GM12864 (cell line): ENCODE results near the gene SHB.

Experiments
- DNase-seq: peaks from one replicate; pipeline ENCODE4 v3.0.0-alpha.2; 2011; ENCODE audit warnings: low read depth
- H3K4me3 ChIP-seq: 2 replicates; pipeline ENCODE4 v1.5.1; 2011; ENCODE audit warnings: mild to moderate bottlenecking, low read depth, low read length, control low read depth
- CTCF ChIP-seq: IDR thresholded peaks from 2 replicates; pipeline ENCODE4 v1.5.1; 2011; ENCODE audit warnings: low read depth, mild to moderate bottlenecking, moderate library complexity, low read length, control low read depth, inconsistent platforms; ENCODE audit errors: missing control alignments

Gene SHB

GRCh38 chr9:37941253-37941652 lies 127.8 kb downstream of the SHB start:
- TF ChIP-seq CTCF: no peak
- no peak for DNase-seq
- H3K4me3 ChIP-seq: no peak overlapping the region

GRCh38 chr9:37939575-37940095 lies 129.4 kb downstream of the SHB start:
- no peak overlapping the region for H3K4me3 ChIP-seq
- DNase-seq: no peak
- no peak for TF ChIP-seq CTCF

- TF ChIP-seq CTCF: no peak
- no peak for DNase-seq
- H3K4me3 ChIP-seq: no peak overlapping the region
Measured at GRCh38 chr9:37938121-37938891, 130.7 kb downstream of the SHB start.

- no peak overlapping the region for H3K4me3 ChIP-seq
- no peak for TF ChIP-seq CTCF
- DNase-seq: no peak
Measured at GRCh38 chr9:37937366-37937765, 131.7 kb downstream of the SHB start.

- DNase-seq: no peak
- H3K4me3 ChIP-seq: no peak overlapping the region
- TF ChIP-seq CTCF: no peak
Measured at GRCh38 chr9:37936965-37937364, 132.1 kb downstream of the SHB start.

- H3K4me3 ChIP-seq: no peak overlapping the region
- no peak for TF ChIP-seq CTCF
Measured at GRCh38 chr9:37936376-37936775, 132.7 kb downstream of the SHB start.

GRCh38 chr9:37935096-37935495 lies 133.9 kb downstream of the SHB start:
- no peak for TF ChIP-seq CTCF
- no peak for DNase-seq
- H3K4me3 ChIP-seq: no peak overlapping the region

More at GRCh38 chr9:37936376-37936775, 132.7 kb downstream of the SHB start:
- DNase-seq: no peak
